Renal cortex interstitium (tissue), 11 donors: ENCODE data around the gene FSCN2. TPM values are rescaled to one million over a fixed set of nuclear protein-coding genes. Genes with fewer than 3 reads are reported as not detected.

ENCODE experiments used
- DNase-seq, 11 donors: peaks; one replicate each; pipeline ENCODE4 v3.0.0-alpha.2; 2013; ENCODE audit warnings: low read depth in 9 of 11, low spot score in 4 of 11; ENCODE audit errors: extremely low read depth in 1 of 11
- polyA plus RNA-seq, 3 donors: library from polyadenylated mRNA; unstranded; fragments of 120-200 nt; gene quantifications; one replicate each; pipeline ENCODE4 v1.2.1, GENCODE V29; 2013; ENCODE audit not compliant: insufficient read length in 3 of 3

The FSCN2 gene
- polyA plus RNA-seq, 3 donors = 1.2 to 2.4 (median 1.6) TPM

GRCh38 chr17:81489012-81489997 is 38.9 kb upstream of the FSCN2 start:
- DNase-seq = no peak

DNA sequence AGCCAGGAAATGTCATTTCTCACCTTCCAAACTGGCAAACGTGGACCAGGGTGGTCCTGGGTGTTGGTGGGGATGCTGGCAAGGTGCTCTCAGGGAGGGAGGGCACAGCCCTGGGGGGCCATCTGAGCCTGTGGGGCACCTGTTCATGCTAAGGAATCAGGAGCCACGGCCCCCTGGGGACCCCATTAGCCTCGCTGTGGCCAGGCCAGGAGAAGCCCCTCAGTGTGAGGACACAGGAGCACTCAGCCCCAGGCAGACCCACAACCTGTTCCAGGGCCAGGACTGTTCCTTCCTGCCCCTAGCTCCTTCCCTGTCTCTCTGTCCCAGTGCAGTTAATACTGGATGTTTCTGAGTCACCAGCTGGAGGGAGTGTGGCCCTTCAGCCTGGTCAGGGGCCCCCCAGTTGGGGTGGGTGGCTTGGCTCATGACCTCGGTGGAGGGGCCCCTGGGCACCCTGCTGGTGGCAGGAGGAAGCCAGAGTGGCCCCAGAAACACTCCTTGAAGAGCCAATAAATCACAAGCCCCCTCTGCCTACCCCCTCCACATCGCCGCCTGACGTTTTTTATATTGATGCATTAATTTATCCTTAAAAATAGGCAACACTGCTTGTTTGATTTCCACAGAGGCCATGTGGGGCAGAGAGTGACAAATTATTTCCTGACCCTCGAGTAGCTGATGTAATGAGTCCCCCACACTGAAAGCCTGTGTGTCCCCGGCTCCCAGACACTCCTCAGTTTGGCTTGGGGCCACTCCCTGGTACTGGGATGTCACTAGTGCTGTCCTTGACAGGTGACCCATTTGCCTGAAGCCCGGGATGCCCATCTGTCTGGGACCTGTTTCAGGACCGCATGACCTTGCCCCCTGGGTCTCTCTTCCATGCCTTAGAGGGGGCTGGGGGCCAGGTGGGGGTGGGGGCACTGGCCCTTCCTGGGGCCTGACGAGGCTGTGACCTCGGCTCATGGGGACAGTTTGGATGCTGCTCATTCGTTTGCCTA is 37.9 kb upstream of the FSCN2 start:
- no peak for DNase-seq

- DNase-seq = no peak
Measured at GRCh38 chr17:81491181-81491581, 37.0 kb upstream of the FSCN2 start.

DNA sequence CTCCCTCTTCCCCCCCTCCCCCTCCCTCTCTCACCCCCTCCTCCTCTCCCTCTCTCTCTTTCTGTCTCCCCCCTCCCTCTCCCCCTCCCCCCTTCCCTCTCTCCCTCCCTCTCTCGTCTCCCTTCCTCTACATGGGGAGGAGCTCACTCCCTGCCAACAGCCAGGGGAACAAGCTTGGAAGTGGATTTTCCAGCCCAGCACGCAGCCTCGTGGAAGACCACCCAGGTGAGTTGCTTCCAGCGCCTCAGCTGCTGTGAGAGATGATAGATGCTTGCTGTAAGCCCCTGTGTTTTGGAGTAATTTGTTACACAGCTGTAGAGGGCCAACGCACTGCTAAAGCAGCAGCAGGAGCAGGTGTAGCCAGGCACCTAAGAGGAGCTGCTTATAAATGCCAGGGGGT is 36.4 kb upstream of the FSCN2 start:
- no peak for DNase-seq

DNA sequence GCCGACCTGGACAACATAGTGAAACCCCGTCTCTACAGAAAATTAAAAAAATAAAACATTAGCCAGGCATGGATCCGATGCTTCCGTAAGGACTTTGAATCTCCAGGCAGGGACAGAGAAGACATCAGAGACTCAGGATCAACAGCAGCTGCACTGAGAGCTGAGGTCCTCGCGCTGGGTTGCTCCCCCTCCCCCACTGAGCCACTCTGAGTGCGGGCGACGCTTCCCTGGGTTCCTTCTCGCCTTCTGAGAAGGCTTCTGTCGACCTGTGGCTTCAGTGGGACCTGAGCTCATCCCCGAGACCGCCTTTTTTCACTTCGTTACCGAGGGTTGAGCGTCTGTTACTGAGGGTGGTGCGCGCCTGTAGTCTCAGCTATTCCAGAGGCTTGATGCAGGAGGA is 36.0 kb upstream of the FSCN2 start:
- no peak for DNase-seq

DNA sequence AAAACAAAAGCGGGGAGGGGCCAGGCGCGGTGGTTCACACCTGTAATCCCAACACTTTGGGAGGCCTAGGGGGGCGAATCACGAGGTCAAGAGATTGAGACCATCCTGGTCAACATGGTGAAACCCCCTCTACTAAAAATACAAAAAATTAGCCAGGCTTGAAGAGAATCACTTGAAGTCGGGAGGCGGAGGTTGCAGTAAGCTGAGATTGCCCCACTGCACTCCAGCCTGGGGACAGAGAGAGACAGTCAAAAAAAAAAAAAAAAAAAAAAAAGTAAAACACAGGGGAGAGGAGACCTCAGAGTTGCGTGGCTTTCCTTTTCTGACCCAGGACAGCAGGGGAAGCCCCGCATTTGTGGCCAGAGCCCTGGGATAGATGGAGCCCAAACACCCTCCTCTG is 35.5 kb upstream of the FSCN2 start:
- no peak for DNase-seq

GRCh38 chr17:81493198-81494038 is 34.8 kb upstream of the FSCN2 start:
- DNase-seq = no peak

- DNase-seq = no peak
Measured at GRCh38 chr17:81494626-81495377, 33.4 kb upstream of the FSCN2 start.

DNA sequence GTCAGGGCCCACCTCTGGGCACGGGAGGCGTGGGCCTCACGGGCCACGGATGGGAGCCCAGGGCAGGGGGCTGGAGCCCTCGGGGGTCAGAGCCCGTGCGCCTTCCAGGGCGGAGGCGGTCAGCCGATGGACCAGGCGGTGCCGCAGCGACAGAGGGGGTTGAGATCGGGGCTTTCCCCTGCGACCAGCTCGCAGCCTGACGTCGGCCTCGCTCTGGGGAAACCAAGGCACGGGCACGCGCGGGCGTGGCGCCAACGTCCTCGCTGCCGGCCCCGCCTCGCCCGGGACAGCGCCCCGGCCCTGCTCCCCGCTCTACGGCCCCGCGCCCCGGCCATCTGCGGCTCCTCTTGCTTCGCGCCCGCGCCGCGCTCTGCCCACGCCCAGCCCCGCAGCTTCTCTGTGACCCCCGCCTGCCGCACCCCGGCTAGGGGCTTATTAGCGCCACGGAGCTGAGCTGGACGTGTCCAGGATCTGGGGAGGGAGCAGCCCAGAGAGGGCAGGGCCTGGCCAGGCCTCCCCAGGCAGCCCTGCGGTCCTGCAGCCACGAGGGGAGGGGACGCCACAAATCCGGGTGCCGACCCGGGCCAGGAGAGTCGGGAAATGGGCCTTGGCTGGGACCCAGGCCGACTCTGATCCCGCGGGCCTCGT is 29.1 kb upstream of the FSCN2 start:
- no peak for DNase-seq

- no peak for DNase-seq
Measured at GRCh38 chr17:81499601-81499970, 28.6 kb upstream of the FSCN2 start.

DNA sequence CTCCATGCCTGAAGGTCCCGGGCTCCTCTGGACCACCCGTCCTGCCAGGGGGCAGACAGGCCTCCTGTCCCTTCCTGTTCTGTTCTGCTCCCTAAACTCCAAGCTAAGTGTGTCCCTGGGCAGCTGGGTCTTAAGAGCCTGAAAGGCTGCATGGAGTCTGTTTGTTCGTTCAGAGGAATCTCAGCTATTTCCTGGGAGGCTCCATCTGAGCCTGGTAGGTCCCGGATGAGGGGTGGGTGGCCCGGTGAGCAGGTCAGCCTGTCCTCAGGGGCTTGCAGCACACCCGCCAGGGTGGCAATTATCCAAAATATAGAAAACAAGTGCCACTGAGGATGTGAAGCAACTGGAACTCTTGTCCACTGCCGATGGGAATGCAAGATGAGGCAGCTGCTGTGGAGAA is 28.1 kb upstream of the FSCN2 start:
- no peak for DNase-seq

- DNase-seq = no peak
Measured at GRCh38 chr17:81502471-81503017, 25.6 kb upstream of the FSCN2 start.

DNA sequence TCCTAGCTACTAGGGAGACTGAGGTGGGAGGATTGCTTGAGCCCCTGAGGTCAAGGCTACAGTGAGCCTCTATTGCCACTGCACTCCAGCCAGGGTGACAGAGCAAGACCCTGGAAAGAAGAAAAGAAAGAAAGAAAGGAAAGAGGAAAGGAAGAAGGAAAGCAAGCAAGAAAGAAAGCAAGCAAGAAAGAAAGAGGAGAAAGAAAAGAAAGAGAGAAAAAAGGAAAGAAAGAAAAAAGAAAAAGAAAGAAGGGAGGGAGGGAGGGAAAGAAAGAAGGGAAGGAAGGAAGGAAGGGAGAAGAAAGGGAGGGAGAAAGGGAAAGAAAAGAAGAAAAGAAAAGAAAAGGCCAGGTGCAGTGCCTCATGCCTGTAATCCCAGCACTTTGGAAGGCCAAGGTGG is 24.6 kb upstream of the FSCN2 start:
- no peak for DNase-seq

DNA sequence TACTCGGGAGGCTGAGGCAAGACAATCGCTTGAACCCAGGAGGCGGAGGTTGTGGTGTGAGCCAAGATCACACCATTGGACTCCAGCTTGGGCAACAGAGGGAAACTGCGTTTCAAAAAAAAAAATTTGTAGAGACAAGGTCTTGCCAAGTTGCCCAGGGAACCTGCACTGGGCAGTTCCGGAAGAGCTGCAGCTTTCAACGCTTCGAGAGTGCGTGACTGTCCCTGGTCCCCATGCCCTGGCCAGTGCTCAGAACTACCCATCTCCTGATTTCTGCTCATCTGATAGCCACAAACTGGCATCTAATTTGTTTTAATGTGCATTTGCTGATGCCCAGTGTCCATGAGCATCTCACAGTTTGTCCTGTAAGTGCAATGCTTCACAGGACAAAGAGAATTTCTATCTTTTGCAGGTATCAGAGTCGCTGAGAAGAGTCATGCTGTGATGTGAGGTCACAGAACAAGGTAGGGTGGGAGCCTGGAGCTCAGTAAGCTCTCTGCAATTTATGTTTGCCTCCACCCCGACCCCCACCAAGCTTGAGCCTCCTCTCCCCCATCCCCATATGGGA is 19.5 kb upstream of the FSCN2 start:
- no peak for DNase-seq

GRCh38 chr17:81509207-81509971 is 18.8 kb upstream of the FSCN2 start:
- DNase-seq = no peak

DNA sequence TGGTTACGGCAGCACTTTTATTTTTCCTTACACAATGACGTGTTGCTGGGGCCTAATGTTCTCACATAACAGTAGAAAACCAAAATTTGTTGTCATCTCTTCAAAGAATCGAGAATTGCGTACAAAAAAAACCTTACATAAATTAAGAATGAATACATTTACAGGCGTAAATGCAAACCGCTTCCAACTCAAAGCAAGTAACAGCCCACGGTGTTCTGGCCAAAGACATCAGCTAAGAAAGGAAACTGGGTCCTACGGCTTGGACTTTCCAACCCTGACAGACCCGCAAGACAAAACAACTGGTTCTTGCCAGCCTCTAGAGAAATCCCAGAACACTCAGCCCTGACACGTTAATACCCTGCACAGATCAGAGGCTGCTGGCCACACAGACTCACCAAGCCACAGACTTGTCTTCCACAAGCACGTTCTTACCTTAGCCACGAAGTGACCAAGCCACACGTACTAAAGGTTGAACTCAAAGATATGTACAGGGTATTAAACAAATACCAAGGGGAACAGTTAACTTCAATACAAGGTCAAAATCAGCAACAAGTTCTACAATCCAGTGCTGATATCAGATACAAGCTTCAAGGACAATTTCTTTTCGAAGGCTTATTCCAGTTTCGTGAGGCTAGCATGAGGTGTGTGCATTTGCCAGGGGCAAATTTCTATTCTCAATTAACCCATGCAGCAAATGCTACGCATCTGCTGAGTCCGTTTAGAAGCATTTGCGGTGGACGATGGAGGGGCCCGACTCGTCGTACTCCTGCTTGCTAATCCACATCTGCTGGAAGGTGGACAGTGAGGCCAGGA is 18.0 kb upstream of the FSCN2 start:
- DNase-seq = no peak
